ENCODE measurements around the gene LRRC3C. TPM values are rescaled to one million over a fixed set of nuclear protein-coding genes. Genes with fewer than 3 reads are reported as not detected.
"Not testable (repeated sequence)": the region's sequence is repeated elsewhere in the genome, so short reads cannot be mapped to it uniquely, and the experiment has no call there.

LRRC3C gene
- not detected for total RNA-seq (ENCODE audit: insufficient read depth, low replicate concordance)

- peak; percentile 96 for DNase-seq (ENCODE audit: low spot score)
Observed at GRCh38 chr17:39927101-39927928, at the start of gene LRRC3C, which contains the start of gene ORMDL3. Gene LRRC3C (plus strand): TSS chr17:39927732. CDS start chr17:39941524, 13,792 bp downstream. Gene ORMDL3 (minus strand): TSS chr17:39927601. CDS start chr17:39924203, 3,398 bp downstream.

GRCh38 chr17:39886102-39886501 lies 41.4 kb upstream of the LRRC3C start:
- DNase-seq (ENCODE audit: low spot score) = not testable (repeated sequence)

GRCh38 chr17:39887078-39887477 lies 40.5 kb upstream of the LRRC3C start:
- DNase-seq (ENCODE audit: low spot score) = no peak

- no peak for DNase-seq (ENCODE audit: low spot score)
Observed at GRCh38 chr17:39889200-39889599, 38.3 kb upstream of the LRRC3C start.

- DNase-seq (ENCODE audit: low spot score) = no peak
Observed at GRCh38 chr17:39894681-39895376, 32.7 kb upstream of the LRRC3C start.

- no peak for DNase-seq (ENCODE audit: low spot score)
Observed at GRCh38 chr17:39898088-39898487, 29.4 kb upstream of the LRRC3C start.

- DNase-seq (ENCODE audit: low spot score) = peak; percentile 33
Observed at GRCh38 chr17:39899215-39899614, 28.3 kb upstream of the LRRC3C start.

- not testable (repeated sequence) for DNase-seq (ENCODE audit: low spot score)
Observed at GRCh38 chr17:39902027-39902426, 25.5 kb upstream of the LRRC3C start.

- DNase-seq (ENCODE audit: low spot score) = no peak
Observed at GRCh38 chr17:39903158-39903884, 24.2 kb upstream of the LRRC3C start.

GRCh38 chr17:39904990-39905288 lies 22.6 kb upstream of the LRRC3C start:
- no peak for DNase-seq (ENCODE audit: low spot score)

- DNase-seq (ENCODE audit: low spot score) = no peak
Observed at GRCh38 chr17:39908789-39909352, 18.7 kb upstream of the LRRC3C start.

GRCh38 chr17:39913989-39914388 lies 13.5 kb upstream of the LRRC3C start:
- DNase-seq (ENCODE audit: low spot score) = no peak

- DNase-seq (ENCODE audit: low spot score) = no peak
Observed at GRCh38 chr17:39915559-39915958, 12.0 kb upstream of the LRRC3C start.

- no peak for DNase-seq (ENCODE audit: low spot score)
Observed at GRCh38 chr17:39916918-39917317, 10.6 kb upstream of the LRRC3C start.

- no peak for DNase-seq (ENCODE audit: low spot score)
Observed at GRCh38 chr17:39919087-39919683, 8.3 kb upstream of the LRRC3C start.

GRCh38 chr17:39920218-39921210 lies 7.0 kb upstream of the LRRC3C start:
- DNase-seq (ENCODE audit: low spot score) = no peak

GRCh38 chr17:39921323-39921722 lies 6.2 kb upstream of the LRRC3C start:
- no peak for DNase-seq (ENCODE audit: low spot score)

GRCh38 chr17:39922006-39922405 lies 5.5 kb upstream of the LRRC3C start:
- DNase-seq (ENCODE audit: low spot score) = no peak

- DNase-seq (ENCODE audit: low spot score) = no peak
Observed at GRCh38 chr17:39923230-39923629, 4.3 kb upstream of the LRRC3C start.

Measured in umbilical cord (tissue), 2 donors.